B cell (primary cell): ENCODE results near the gene ZNF304. TPM values are rescaled to one million over a fixed set of nuclear protein-coding genes. Genes with fewer than 3 reads are reported as not detected.

Experiments
- ATAC-seq: fragments of 200-7000 bp; cut with Tn5 transposase; one replicate; pipeline ENCODE4 v1.10.0; 2021; ENCODE audit warnings: low read depth, mild to moderate bottlenecking, moderate number of reproducible peaks, moderate library complexity
- CTCF ChIA-PET: fragments of 350-600 bp; sonication (Branson Sonifier 250); formaldehyde crosslinking; loops from one replicate; lab custom pipeline; 2021; ENCODE audit warnings: antibody characterized with exemption, inconsistent platforms; lab: Charles Lee
- POLR2A ChIA-PET: fragments of 350-600 bp; sonication (Branson Sonifier 250); formaldehyde crosslinking; loops from one replicate; lab custom pipeline; 2021; ENCODE audit warnings: antibody characterized with exemption; lab: Charles Lee
- DNase-seq: peaks from one replicate; pipeline ENCODE4 v3.0.0; 2013
- H2AFZ ChIP-seq: 2 replicates; pipeline ENCODE4 v1.6.1; 2012; ENCODE audit warnings: mild to moderate bottlenecking, low read depth, low read length; ENCODE audit not compliant: insufficient read depth, poor library complexity, severe bottlenecking
- H3K27ac ChIP-seq, 2 donors: 1 replicate in 1 of 2; 2 replicates in 1 of 2; pipeline ENCODE4 v1.5.1; 2012 to 2013; ENCODE audit warnings: low read length in 2 of 2, mild to moderate bottlenecking in 2 of 2, moderate library complexity in 1 of 2
- H3K27me3 ChIP-seq, 4 experiments: fragments of 200-600 bp in 1 of 4; sonication (generic) in 1 of 4; replicated peaks in 1 of 4; 1 replicate in 2 of 4; 2 replicates in 2 of 4; pipeline versions ENCODE4 v1.6.1 to v1.7.0; 2013 to 2016; ENCODE audit warnings: low read length in 3 of 4, mild to moderate bottlenecking in 2 of 4, mixed read lengths in 1 of 4, moderate library complexity in 1 of 4; ENCODE audit not compliant: insufficient read depth in 4 of 4, control insufficient read depth in 3 of 4; ENCODE audit errors: control extremely low read depth in 1 of 4
- H3K36me3 ChIP-seq, 2 experiments: replicated peaks in 1 of 2; 1 replicate in 1 of 2; 2 replicates in 1 of 2; pipeline versions ENCODE4 v1.6.1 to v1.7.1; 2013; ENCODE audit warnings: low read length in 1 of 2; ENCODE audit not compliant: insufficient read depth in 2 of 2, control insufficient read depth in 1 of 2; ENCODE audit errors: control extremely low read depth in 1 of 2, extremely low read depth in 1 of 2
- H3K4me1 ChIP-seq, 2 donors: fragments of 200-600 bp in 1 of 2; sonication (generic) in 1 of 2; 1 replicate in 1 of 2; 2 replicates in 1 of 2; pipeline versions ENCODE4 v1.5.1 to v1.6.1; 2013 to 2017; ENCODE audit warnings: low read length in 2 of 2; ENCODE audit not compliant: control insufficient read depth in 2 of 2, insufficient read depth in 2 of 2
- H3K4me2 ChIP-seq: replicated peaks from 2 replicates; pipeline ENCODE3; 2012; ENCODE audit warnings: mild to moderate bottlenecking, low read depth, low read length; ENCODE audit not compliant: poor library complexity, severe bottlenecking
- H3K4me3 ChIP-seq, 5 experiments: fragments of 200-600 bp in 1 of 5; sonication (generic) in 1 of 5; 1 replicate in 3 of 5; 2 replicates in 2 of 5; pipeline versions ENCODE4 v1.5.1 to v1.7.0; 2011 to 2016; ENCODE audit warnings: low read length in 4 of 5, mild to moderate bottlenecking in 4 of 5, low read depth in 2 of 5, control low read depth in 1 of 5, moderate library complexity in 1 of 5; ENCODE audit not compliant: insufficient read depth in 1 of 5; ENCODE audit errors: control extremely low read depth in 1 of 5, extremely low read depth in 1 of 5
- H3K79me2 ChIP-seq: fragments of 200-600 bp; sonication (generic); one replicate; pipeline ENCODE4 v1.6.0; 2016; ENCODE audit warnings: low read length; ENCODE audit not compliant: control insufficient read depth, insufficient read depth
- H3K9ac ChIP-seq: fragments of 200-600 bp; sonication (generic); 2 replicates; pipeline ENCODE4 v1.6.1; 2017; ENCODE audit warnings: mild to moderate bottlenecking, low read length, moderate library complexity
- H3K9me3 ChIP-seq, 3 donors: one replicate each; pipeline versions ENCODE4 v1.6.1 to v1.7.1; 2013; ENCODE audit warnings: low read length in 2 of 3; ENCODE audit not compliant: control insufficient read depth in 2 of 3, insufficient read depth in 1 of 3; ENCODE audit errors: control extremely low read depth in 1 of 3
- H4K20me1 ChIP-seq: 2 replicates; pipeline ENCODE4 v1.6.0; 2012; ENCODE audit warnings: mild to moderate bottlenecking, low read length; ENCODE audit not compliant: insufficient read depth, control insufficient read depth, poor library complexity, severe bottlenecking
- H3K27ac Mint-ChIP-seq: one replicate; pipeline ENCODE4 v1.8.0; 2021; ENCODE audit warnings: mixed read lengths
- H3K27me3 Mint-ChIP-seq: one replicate; pipeline ENCODE4 v1.8.0; 2021; ENCODE audit warnings: mixed read lengths
- H3K4me1 Mint-ChIP-seq: one replicate; pipeline ENCODE4 v1.8.0; 2021; ENCODE audit warnings: mixed read lengths
- H3K4me3 Mint-ChIP-seq: one replicate; pipeline ENCODE4 v1.8.0; 2021; ENCODE audit warnings: mixed read lengths
- H3K9me3 Mint-ChIP-seq: one replicate; pipeline ENCODE4 v1.8.0; 2022; ENCODE audit warnings: mixed read lengths; ENCODE audit not compliant: insufficient read depth
- CTCF ChIP-seq: fragments of 200-600 bp; IDR thresholded peaks from one replicate; pipeline ENCODE4 v1.8.0; 2022; ENCODE audit warnings: antibody characterized with exemption, mild to moderate bottlenecking
- EZH2 ChIP-seq: IDR thresholded peaks from 2 replicates; pipeline ENCODE4 v1.6.1; 2012; ENCODE audit warnings: borderline replicate concordance, low read depth, mild to moderate bottlenecking, moderate library complexity, low read length; ENCODE audit not compliant: insufficient read depth, poor library complexity, severe bottlenecking
- WGBS: methylation state at CpG from one replicate; pipeline ENCODE4 v1.1.5; 2013; ENCODE audit warnings: missing lambda C conversion rate; ENCODE audit not compliant: insufficient coverage; 5-methylcytosine and 5-hydroxymethylcytosine counted together
- intact Hi-C: fragments of 100-400 bp; cut with micrococcal nuclease; formaldehyde crosslinking; loops from one replicate; pipeline ENCODE4 v1.10.0; 2022
- polyA plus RNA-seq: library from polyadenylated mRNA; depleted of rRNA; stranded (reverse); fragments of >200 nt; gene quantifications from 2 replicates; pipeline ENCODE4 v1.2.3, GENCODE V29; 2012
- total RNA-seq, 2 donors: library from RNA; stranded (reverse); fragments of 120-200 nt in 1 of 2; gene quantifications; 1 replicate in 1 of 2; 2 replicates in 1 of 2; pipeline versions ENCODE4 v1.2.3 to v1.2.4, GENCODE V29; 2013 to 2022

The ZNF304 gene
- total and polyA plus RNA-seq, 2 donors (not counting 1 experiment from before 2014, with no cell fraction given) = 5.0 to 16.2 TPM

GRCh38 chr19:57395710-57396109, 44.6 kb downstream of the ZNF304 start:
- DNase-seq = no peak
- Histone ChIP-seq H3K4me3 (no peak overlapping the region), H3K27me3 (no peaks in the 10 kb centered on the region), H3K27ac (no peak overlapping the region), H3K4me1 (peaks cover 4 to 5% of the 10 kb centered on the region in 2 donors), H2AFZ (no peak overlapping the region), H3K79me2 (peaks cover 34% of the 10 kb centered on the region), H4K20me1 (peaks cover 5% of the 10 kb centered on the region), H3K9ac (no peak overlapping the region), H3K36me3 (peaks cover 2 to 54% of the 10 kb centered on the region in 2 experiments), H3K9me3 (peaks cover 0 to 16% (median 11%) of the 10 kb centered on the region in 3 donors), H3K4me2 (no peak overlapping the region)
- no peak for TF ChIP-seq CTCF
- no peak for TF ChIP-seq EZH2
- Mint-ChIP-seq H3K27ac (no peak overlapping the region), H3K27me3 (no peaks in the 10 kb centered on the region), H3K4me1 (peaks cover 12% of the 10 kb centered on the region), H3K4me3 (no peak overlapping the region), H3K9me3 (no peaks in the 10 kb centered on the region)
- 99% methylated on average over 5 of the region's 5 CpGs for WGBS
- intact Hi-C loops = no loop called here
- CTCF ChIA-PET = no interaction called here
- ATAC-seq = no peak
- POLR2A ChIA-PET = no interaction called here

GRCh38 chr19:57398868-57399267, 47.8 kb downstream of the ZNF304 start:
- TF ChIP-seq CTCF (no peak), EZH2 (no peak)
- Mint-ChIP-seq H3K4me3 (no peak overlapping the region), H3K27me3 (no peaks in the 10 kb centered on the region), H3K9me3 (peaks cover 2% of the 10 kb centered on the region), H3K27ac (no peak overlapping the region), H3K4me1 (no peaks in the 10 kb centered on the region)
- Histone ChIP-seq H3K9me3 (peaks cover 0 to 21% (median 11%) of the 10 kb centered on the region in 3 donors), H4K20me1 (no peaks in the 10 kb centered on the region), H2AFZ (no peak overlapping the region), H3K79me2 (peaks cover 8% of the 10 kb centered on the region), H3K36me3 (peaks cover 2 to 46% of the 10 kb centered on the region in 2 experiments), H3K4me1 (no peaks in the 10 kb centered on the region), H3K4me3 (no peak overlapping the region), H3K4me2 (no peak overlapping the region), H3K27me3 (no peaks in the 10 kb centered on the region), H3K27ac (no peak overlapping the region), H3K9ac (no peak overlapping the region)
- ChIA-PET CTCF (no interaction called here), POLR2A (no interaction called here)
- DNase-seq (no peak), ATAC-seq (no peak)
- WGBS = 90% methylated on average over 2 of the region's 5 CpGs
- intact Hi-C loops = no loop called here
